ENCODE data around the gene NPLOC4.

GRCh38 chr17:81561494-81561885 is 75.4 kb downstream of the NPLOC4 start:
- TF ChIP-seq CTCF (IDR thresholded peaks at IDR 0.05 in 4 of 5, conservative IDR thresholded peaks at IDR 0.05 in 1 of 5) (no peak), POLR2A (IDR thresholded peaks at IDR 0.05) (no peak)

All from gastrocnemius medialis (tissue), 4 donors.